DMS79 treated with DMSO at 0.1 percent for 48 hours (cell line): ENCODE measurements around the gene JARID2.
"Not testable (repeated sequence)": the region's sequence is repeated elsewhere in the genome, so short reads cannot be mapped to it uniquely, and the experiment has no call there.

Experiments used
- DNase-seq: peaks from one replicate; lab custom pipeline; 2025; lab: John Stamatoyannopoulos, UW

JARID2 gene

GRCh38 chr6:15522856-15523529 lies 277.1 kb downstream of the JARID2 start:
- DNase-seq, result no peak

- no peak for DNase-seq
Measured at GRCh38 chr6:15523679-15524630, 278.1 kb downstream of the JARID2 start.

- DNase-seq, result no peak
Measured at GRCh38 chr6:15524861-15525401, 279.1 kb downstream of the JARID2 start.

- no peak for DNase-seq
Measured at GRCh38 chr6:15526212-15526701, 280.4 kb downstream of the JARID2 start.

GRCh38 chr6:15527838-15528617 lies 282.2 kb downstream of the JARID2 start:
- DNase-seq, result no peak

- no peak for DNase-seq
Measured at GRCh38 chr6:15528870-15529269, 283.0 kb downstream of the JARID2 start.

GRCh38 chr6:15530411-15530810 lies 284.5 kb downstream of the JARID2 start:
- no peak for DNase-seq

- no peak for DNase-seq
Measured at GRCh38 chr6:15531973-15532372, 286.1 kb downstream of the JARID2 start.

- no peak for DNase-seq
Measured at GRCh38 chr6:15533379-15534026, 287.6 kb downstream of the JARID2 start.

GRCh38 chr6:15534974-15535373 lies 289.1 kb downstream of the JARID2 start:
- no peak for DNase-seq

GRCh38 chr6:15535495-15536197 lies 289.8 kb downstream of the JARID2 start:
- no peak for DNase-seq

GRCh38 chr6:15536198-15536955 lies 290.5 kb downstream of the JARID2 start:
- no peak for DNase-seq

GRCh38 chr6:15538106-15538505 lies 292.2 kb downstream of the JARID2 start:
- DNase-seq, result no peak

GRCh38 chr6:15538766-15539495 lies 293.1 kb downstream of the JARID2 start:
- DNase-seq, result no peak

GRCh38 chr6:15539722-15540270 lies 293.9 kb downstream of the JARID2 start:
- DNase-seq, result peak; percentile 82

GRCh38 chr6:15543332-15543917 lies 297.6 kb downstream of the JARID2 start:
- not testable (repeated sequence) for DNase-seq

- DNase-seq, result no peak
Measured at GRCh38 chr6:15544321-15544900, 298.5 kb downstream of the JARID2 start.

GRCh38 chr6:15546591-15546990 lies 300.7 kb downstream of the JARID2 start:
- no peak for DNase-seq
